Activated CD8-positive, alpha-beta memory T cell treated with anti-CD3 and anti-CD28 coated beads for 4 hours (primary cell): ENCODE measurements around the gene KIF26A.

Experiments
- DNase-seq, 2 donors: peaks; one replicate each; pipeline ENCODE4 v3.0.0-alpha.2; 2020; ENCODE audit warnings: low read depth in 2 of 2

KIF26A gene

GRCh38 chr14:104101086-104101621 lies 37.2 kb upstream of the KIF26A start:
- DNase-seq, result no peak

GRCh38 chr14:104101651-104102281 lies 36.6 kb upstream of the KIF26A start:
- DNase-seq, result no peak

- no peak for DNase-seq
Observed at GRCh38 chr14:104102282-104102914, 36.0 kb upstream of the KIF26A start.

- DNase-seq, result no peak
Observed at GRCh38 chr14:104103061-104103445, 35.3 kb upstream of the KIF26A start.

- DNase-seq, result no peak
Observed at GRCh38 chr14:104103446-104104075, 34.8 kb upstream of the KIF26A start.

GRCh38 chr14:104104076-104104901 lies 34.1 kb upstream of the KIF26A start:
- no peak for DNase-seq

GRCh38 chr14:104105071-104105821 lies 33.1 kb upstream of the KIF26A start:
- no peak for DNase-seq

GRCh38 chr14:104105822-104106470 lies 32.4 kb upstream of the KIF26A start:
- no peak for DNase-seq

GRCh38 chr14:104106471-104106991 lies 31.9 kb upstream of the KIF26A start:
- no peak for DNase-seq

GRCh38 chr14:104107101-104107581 lies 31.2 kb upstream of the KIF26A start:
- no peak for DNase-seq

GRCh38 chr14:104107611-104108569 lies 30.5 kb upstream of the KIF26A start:
- no peak for DNase-seq

GRCh38 chr14:104108570-104109541 lies 29.5 kb upstream of the KIF26A start:
- DNase-seq, result no peak

- DNase-seq, result no peak
Observed at GRCh38 chr14:104109731-104110361, 28.5 kb upstream of the KIF26A start.

- DNase-seq, result no peak
Observed at GRCh38 chr14:104110491-104111209, 27.7 kb upstream of the KIF26A start.

- no peak for DNase-seq
Observed at GRCh38 chr14:104111301-104112112, 26.9 kb upstream of the KIF26A start.

GRCh38 chr14:104112113-104112505 lies 26.3 kb upstream of the KIF26A start:
- no peak for DNase-seq
